ENCODE data around the gene WDR82. TPM values are rescaled to one million over a fixed set of nuclear protein-coding genes. Genes with fewer than 3 reads are reported as not detected.

Gene WDR82, protein sequence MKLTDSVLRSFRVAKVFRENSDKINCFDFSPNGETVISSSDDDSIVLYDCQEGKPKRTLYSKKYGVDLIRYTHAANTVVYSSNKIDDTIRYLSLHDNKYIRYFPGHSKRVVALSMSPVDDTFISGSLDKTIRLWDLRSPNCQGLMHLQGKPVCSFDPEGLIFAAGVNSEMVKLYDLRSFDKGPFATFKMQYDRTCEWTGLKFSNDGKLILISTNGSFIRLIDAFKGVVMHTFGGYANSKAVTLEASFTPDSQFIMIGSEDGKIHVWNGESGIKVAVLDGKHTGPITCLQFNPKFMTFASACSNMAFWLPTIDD
- 89.3 and 93.1 TPM in 2 replicates for total RNA-seq
- long read RNA-seq, full-length matches to known transcripts, result 13 of 29 reads
- long read RNA-seq, partial matches to known transcripts, result 3 of 29 reads
- long read RNA-seq, other reads (novel, unspliced or antisense), result 13 of 29 reads

DNA sequence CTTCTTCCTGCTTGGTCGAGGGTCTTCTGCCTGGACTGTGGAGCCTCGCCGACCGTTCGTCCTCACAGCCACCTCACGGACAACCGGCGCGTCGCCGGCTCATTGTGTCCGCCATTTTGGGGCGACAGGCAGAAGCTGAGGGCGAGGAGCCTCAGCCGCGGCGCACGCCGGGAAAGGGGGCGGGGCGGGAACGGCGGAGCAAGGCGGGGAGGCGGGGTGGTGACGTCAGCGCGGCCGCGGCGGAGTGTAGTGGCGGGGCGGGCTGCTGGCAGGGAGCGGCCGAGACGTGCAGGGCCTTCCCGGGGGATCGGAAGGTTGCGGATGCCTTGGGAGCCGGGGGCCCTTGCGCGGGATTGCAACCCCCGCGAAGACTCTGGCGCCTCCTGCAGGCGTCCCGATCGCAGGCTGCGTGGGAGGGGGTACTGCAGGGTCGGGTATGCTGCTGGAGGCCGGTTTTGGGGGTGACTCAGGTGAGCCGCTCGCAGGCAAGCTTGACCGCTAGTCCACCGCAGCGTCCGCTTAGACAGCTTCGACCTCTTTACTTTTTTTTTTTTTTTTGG is at the start of gene WDR82:
Gene WDR82 (minus strand): TSS at position 140 of the 560 bp plus-strand sequence. CDS start 288 bp downstream, outside the sequence.
- peaks cover 49% of the 10 kb centered on the region for H3K4me1 Mint-ChIP-seq (ENCODE audit: low read depth)
- H3K36me3 Mint-ChIP-seq (ENCODE audit: insufficient read depth), result peaks cover 13% of the 10 kb centered on the region
- H3K27ac Mint-ChIP-seq, result peak within 1 kb of the TSS; percentile 99
- peak within 1 kb of the TSS; percentile 95 for H3K4me3 Mint-ChIP-seq (ENCODE audit: low read depth)
- H3K9me3 Mint-ChIP-seq (ENCODE audit: low read depth), result no peaks in the 10 kb centered on the region
- H3K27me3 Mint-ChIP-seq, result no peaks in the 10 kb centered on the region
- TF ChIP-seq, protein P1, sequence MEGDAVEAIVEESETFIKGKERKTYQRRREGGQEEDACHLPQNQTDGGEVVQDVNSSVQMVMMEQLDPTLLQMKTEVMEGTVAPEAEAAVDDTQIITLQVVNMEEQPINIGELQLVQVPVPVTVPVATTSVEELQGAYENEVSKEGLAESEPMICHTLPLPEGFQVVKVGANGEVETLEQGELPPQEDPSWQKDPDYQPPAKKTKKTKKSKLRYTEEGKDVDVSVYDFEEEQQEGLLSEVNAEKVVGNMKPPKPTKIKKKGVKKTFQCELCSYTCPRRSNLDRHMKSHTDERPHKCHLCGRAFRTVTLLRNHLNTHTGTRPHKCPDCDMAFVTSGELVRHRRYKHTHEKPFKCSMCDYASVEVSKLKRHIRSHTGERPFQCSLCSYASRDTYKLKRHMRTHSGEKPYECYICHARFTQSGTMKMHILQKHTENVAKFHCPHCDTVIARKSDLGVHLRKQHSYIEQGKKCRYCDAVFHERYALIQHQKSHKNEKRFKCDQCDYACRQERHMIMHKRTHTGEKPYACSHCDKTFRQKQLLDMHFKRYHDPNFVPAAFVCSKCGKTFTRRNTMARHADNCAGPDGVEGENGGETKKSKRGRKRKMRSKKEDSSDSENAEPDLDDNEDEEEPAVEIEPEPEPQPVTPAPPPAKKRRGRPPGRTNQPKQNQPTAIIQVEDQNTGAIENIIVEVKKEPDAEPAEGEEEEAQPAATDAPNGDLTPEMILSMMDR (IDR thresholded peaks at IDR 0.05; ENCODE audit: unreplicated experiment), result peak; percentile 65
- DNase-seq (ENCODE audit: low spot score, unreplicated experiment), result peak; percentile 98

DNA sequence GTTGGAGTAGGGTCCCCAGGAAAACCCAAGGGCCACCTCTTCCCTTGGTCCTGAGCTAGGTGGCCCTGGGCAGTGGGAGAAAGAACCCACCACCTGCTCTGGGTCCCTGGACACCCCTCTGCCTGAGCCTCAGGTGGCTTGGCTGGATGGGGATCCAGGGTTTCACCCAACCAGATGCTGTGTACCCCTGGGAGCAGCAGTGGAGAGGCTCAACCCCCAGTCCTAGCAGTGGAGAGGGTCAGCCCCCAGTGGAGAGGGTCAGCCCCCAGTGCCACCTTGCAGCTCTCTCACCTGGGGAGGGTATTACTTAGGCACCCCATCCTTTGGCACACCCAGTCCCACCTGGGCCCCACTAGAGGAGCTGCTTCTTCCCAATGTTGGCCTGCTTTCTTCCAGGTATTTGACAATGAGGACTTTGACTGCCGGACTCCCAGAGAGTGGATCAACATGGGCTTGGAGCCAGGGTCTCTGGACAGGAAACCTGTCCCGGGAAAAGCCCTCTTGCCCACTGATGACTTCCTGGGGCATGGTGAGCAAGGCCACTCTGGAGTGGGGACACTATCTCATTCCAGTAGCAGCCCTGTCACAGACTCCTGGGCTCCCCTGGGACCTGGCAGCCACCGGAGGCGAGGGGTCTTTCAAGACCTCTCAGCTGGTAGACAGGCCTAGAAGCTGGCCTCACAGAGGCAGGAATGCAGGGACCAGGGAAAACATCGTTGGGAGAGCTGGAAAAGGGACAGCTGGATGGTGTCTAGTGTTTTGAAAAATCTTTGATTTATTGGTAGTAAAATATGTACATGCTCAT is 49.2 kb upstream of the WDR82 start:
- Mint-ChIP-seq H3K4me3 (ENCODE audit: low read depth) (no peak overlapping the region), H3K27me3 (peaks cover 4% of the 10 kb centered on the region), H3K27ac (no peak overlapping the region), H3K9me3 (ENCODE audit: low read depth) (no peaks in the 10 kb centered on the region), H3K4me1 (ENCODE audit: low read depth) (peaks cover 2% of the 10 kb centered on the region), H3K36me3 (ENCODE audit: insufficient read depth) (no peaks in the 10 kb centered on the region)
- TF ChIP-seq, protein P1 (IDR thresholded peaks at IDR 0.05; ENCODE audit: unreplicated experiment), result no peak
- no peak for DNase-seq (ENCODE audit: low spot score, unreplicated experiment)

DNA sequence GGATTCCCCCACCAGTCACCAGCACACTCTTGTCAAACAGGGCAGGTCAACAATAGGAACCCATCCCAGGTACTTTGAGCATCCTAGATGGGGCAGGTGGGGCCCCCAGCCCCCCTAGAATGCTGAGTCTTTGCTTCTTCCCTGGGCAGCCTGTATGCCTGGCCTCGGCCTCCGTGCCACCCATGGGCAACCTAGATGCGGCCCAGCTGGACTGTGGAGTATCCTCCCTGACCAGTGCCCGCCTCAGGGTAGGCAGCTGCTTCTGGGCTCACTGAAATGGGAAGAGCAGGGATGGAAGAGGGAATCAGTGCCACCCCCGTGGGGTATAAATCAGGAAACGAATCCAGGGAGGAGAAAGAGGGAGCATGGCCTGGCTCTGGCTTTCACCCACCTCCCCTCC is 48.5 kb upstream of the WDR82 start:
- H3K27me3 Mint-ChIP-seq, result peaks cover 5% of the 10 kb centered on the region
- TF ChIP-seq, protein P1 (IDR thresholded peaks at IDR 0.05; ENCODE audit: unreplicated experiment), result no peak
- no peak overlapping the region for H3K4me3 Mint-ChIP-seq (ENCODE audit: low read depth)
- no peak overlapping the region for H3K27ac Mint-ChIP-seq
- no peaks in the 10 kb centered on the region for H3K9me3 Mint-ChIP-seq (ENCODE audit: low read depth)
- H3K4me1 Mint-ChIP-seq (ENCODE audit: low read depth), result peaks cover 2% of the 10 kb centered on the region
- H3K36me3 Mint-ChIP-seq (ENCODE audit: insufficient read depth), result no peaks in the 10 kb centered on the region
- DNase-seq (ENCODE audit: low spot score, unreplicated experiment), result no peak

DNA sequence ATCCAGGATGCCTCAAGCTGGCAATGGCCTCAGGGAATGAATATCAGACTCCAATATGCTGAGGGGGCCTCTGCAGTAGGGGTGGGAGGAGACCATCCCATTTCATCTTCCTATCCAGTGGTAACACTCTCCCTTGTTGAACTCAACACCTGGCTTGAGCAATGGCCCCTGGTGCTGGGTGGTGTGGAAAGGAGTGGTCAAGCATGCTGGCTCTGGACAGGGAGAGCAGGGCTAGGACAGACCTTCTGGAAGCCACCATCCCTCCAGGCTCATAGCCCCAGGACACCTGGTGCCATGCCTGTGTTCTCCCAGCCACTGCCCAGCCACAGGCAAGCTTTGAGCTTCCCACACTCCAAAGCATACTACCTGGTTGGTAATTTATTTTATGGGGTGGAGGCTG is 47.2 kb upstream of the WDR82 start:
- TF ChIP-seq, protein P1 (IDR thresholded peaks at IDR 0.05; ENCODE audit: unreplicated experiment), result no peak
- H3K4me3 Mint-ChIP-seq (ENCODE audit: low read depth), result no peak overlapping the region
- no peak overlapping the region for H3K27ac Mint-ChIP-seq
- DNase-seq (ENCODE audit: low spot score, unreplicated experiment), result no peak
- no peaks in the 10 kb centered on the region for H3K36me3 Mint-ChIP-seq (ENCODE audit: insufficient read depth)
- H3K9me3 Mint-ChIP-seq (ENCODE audit: low read depth), result no peaks in the 10 kb centered on the region
- H3K27me3 Mint-ChIP-seq, result peaks cover 5% of the 10 kb centered on the region
- peaks cover 2% of the 10 kb centered on the region for H3K4me1 Mint-ChIP-seq (ENCODE audit: low read depth)

DNA sequence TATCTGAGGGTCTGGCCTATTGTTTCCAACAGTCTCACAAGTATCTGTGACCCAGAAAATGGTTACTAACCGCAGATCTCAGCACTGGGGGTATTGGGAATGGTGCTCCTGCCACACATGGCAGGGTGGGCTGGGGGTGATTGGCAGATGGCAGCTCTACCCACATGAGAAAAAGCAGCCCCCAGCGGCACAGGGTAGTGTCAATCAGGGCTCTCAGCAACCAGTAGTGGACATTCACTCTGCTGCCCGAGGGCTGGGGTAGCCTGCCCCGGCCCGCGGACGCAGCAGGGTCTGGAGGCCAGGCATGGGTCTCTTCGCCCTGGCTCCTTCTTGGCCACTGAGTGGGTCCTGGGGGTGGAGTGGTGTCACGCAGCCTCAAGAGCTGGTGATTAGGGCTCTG is 46.2 kb upstream of the WDR82 start:
- TF ChIP-seq, protein P1 (IDR thresholded peaks at IDR 0.05; ENCODE audit: unreplicated experiment), result no peak
- H3K4me1 Mint-ChIP-seq (ENCODE audit: low read depth), result peaks cover 2% of the 10 kb centered on the region
- H3K36me3 Mint-ChIP-seq (ENCODE audit: insufficient read depth), result no peaks in the 10 kb centered on the region
- H3K9me3 Mint-ChIP-seq (ENCODE audit: low read depth), result no peaks in the 10 kb centered on the region
- peaks cover 5% of the 10 kb centered on the region for H3K27me3 Mint-ChIP-seq
- no peak overlapping the region for H3K4me3 Mint-ChIP-seq (ENCODE audit: low read depth)
- H3K27ac Mint-ChIP-seq, result no peak overlapping the region
- no peak for DNase-seq (ENCODE audit: low spot score, unreplicated experiment)

All from progenitor cell of endocrine pancreas (in vitro differentiated cells).